ENCODE measurements around the gene HACD1. TPM values are rescaled to one million over a fixed set of nuclear protein-coding genes. Genes with fewer than 3 reads are reported as not detected.

The HACD1 gene
- total and polyA plus RNA-seq, 11 donors = 80.0 to 291 (median 155) TPM

DNA sequence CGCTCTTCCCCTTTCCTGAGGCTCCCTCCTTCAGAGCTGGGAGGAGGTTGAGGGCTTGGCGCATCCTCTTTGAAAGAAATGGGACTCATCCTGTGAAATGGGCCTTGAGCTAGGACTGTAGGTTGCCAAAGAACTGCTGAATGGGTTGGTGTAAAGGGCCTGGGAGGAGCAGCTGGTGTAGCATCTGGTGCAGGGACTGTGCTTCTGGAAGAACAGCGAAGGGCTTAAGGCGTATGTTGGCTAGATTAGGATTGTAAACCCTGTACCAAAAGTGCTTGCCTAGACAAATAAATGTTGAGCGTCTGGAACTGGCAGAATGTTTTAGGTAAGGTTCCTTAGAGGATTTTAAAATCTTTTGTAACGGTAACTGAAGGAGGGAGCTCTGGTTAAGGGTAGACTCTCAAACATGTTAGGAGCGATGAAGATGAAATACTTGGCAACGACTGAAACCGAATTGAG lies 27.3 kb upstream of the HACD1 start:
- Histone ChIP-seq H3K27me3 (no peaks in the 10 kb centered on the region), H3K27ac (peak overlapping the region; percentile 95 to 100 (median 98)), H3K4me1 (peaks cover 0 to 58% (median 45%) of the 10 kb centered on the region in 12 donors), H3K4me3 (peak overlapping the region; percentile 72 to 98 (median 86)), H3K36me3 (peaks cover 0 to 3% (median 0%) of the 10 kb centered on the region in 9 donors), H3K9me3 (peaks cover 0 to 12% (median 0%) of the 10 kb centered on the region in 12 donors)
- 1 to 2% (median 1%) methylated on average over 9 of the region's 9 CpGs for WGBS, 4 donors
- intact Hi-C loops (cut with DNase I) = loop anchor here in 1 of 10 donors (10.0 kb wide), 1 partner anchor 60 kb away; no protein-coding TSS in a partner anchor
- ATAC-seq (peak; percentile 10 to 50 (median 28)), DNase-seq (no peak)
- no peak for TF ChIP-seq CTCF (IDR thresholded peaks at IDR 0.05)

DNA sequence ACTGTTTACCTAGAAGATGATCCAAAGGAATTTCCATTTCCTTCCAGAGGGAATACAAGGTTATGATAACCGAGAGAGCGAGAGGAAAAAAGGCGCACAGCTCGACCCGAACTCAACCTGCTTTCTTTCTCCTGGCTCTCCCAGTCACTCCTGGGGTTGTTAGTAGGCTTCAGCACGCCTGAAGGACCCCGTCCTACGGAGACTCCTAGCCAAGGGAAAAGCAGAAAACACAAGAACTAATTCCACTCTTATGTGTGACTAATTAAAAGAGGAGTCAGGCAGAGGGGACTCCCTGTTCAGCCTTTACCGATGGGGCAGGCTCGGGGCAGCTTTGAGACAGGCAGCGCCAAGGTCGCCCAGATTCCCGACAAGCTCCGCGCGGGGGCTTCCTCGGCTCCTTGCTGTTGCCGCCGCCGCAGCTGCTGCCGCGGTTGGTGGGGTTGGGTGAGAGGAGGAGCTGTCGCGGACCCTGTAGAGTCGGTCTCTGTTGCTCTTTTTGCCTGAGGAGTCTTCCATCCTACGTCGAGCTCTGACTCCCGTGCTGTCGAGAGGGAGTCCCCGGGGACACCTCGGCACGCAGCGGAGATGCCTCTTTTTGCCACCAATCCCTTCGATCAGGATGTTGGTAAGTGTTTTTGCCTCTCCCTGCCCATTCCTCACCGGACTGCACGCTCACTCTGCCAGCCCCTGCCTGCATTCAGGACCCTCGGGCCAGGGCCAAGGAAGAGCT lies 26.7 kb upstream of the HACD1 start, which contains the start of gene STAM:
Gene STAM (plus strand): TSS at position 397 of the 730 bp plus-strand sequence. CDS start 189 bp downstream, at position 586.
- Histone ChIP-seq H3K27ac (peak within 1 kb of the TSS; percentile 95 to 100 (median 98)), H3K4me3 (peak within 1 kb of the TSS; percentile 72 to 98 (median 86)), H3K9me3 (peaks cover 0 to 12% (median 0%) of the 10 kb centered on the region in 12 donors), H3K27me3 (no peaks in the 10 kb centered on the region), H3K36me3 (peaks cover 0 to 3% (median 0%) of the 10 kb centered on the region in 9 donors), H3K4me1 (peaks cover 0 to 53% (median 43%) of the 10 kb centered on the region in 12 donors)
- ATAC-seq (peak; percentile 83 to 95 (median 94)), DNase-seq (peak; percentile 90 to 96 (median 94))
- TF ChIP-seq POLR2A (IDR thresholded peaks at IDR 0.05) = peak in 1 of 2 donors; percentile 60
- TF ChIP-seq CTCF (IDR thresholded peaks at IDR 0.05) = no peak
- intact Hi-C loops (cut with DNase I) = loop anchor here in 1 of 10 donors (1.0 to 10.0 kb wide), 2 partner anchors 27 to 61 kb away; partner anchors contain the start of gene HACD1
- WGBS, 4 donors = 0% methylated on average over 32 to 37 of the region's 37 CpGs

DNA sequence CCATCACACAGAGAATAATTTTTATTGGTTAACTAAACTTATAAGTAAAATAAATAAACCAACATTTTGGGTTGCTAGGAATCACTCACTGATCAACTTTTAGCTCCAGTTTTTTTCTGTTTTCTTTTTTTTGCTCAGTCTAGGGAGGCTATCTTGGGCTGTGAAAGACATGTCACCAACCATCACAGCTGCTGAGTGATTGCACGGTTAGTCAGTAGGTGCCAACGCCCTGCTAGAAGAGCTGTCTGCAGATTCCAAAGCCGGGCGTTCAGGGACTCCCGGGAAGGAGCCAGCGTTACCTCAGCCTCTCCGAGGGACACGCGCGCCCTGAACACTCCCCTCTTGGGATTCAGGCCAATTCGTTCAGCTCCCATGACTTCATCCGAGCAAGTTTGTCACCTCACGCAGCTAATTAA lies 26.2 kb upstream of the HACD1 start:
- peaks cover 0 to 3% (median 0%) of the 10 kb centered on the region in 9 donors for H3K36me3 ChIP-seq
- TF ChIP-seq CTCF (IDR thresholded peaks at IDR 0.05) (no peak), POLR2A (IDR thresholded peaks at IDR 0.05) (no peak)
- no peaks in the 10 kb centered on the region for H3K27me3 ChIP-seq
- H3K4me1 ChIP-seq = peaks cover 0 to 48% (median 39%) of the 10 kb centered on the region in 12 donors
- H3K27ac ChIP-seq = peak overlapping the region; percentile 95 to 100 (median 98)
- peak; percentile 71 to 87 (median 80) for DNase-seq
- peak overlapping the region; percentile 72 to 98 (median 86) for H3K4me3 ChIP-seq
- peaks cover 0 to 12% (median 0%) of the 10 kb centered on the region in 12 donors for H3K9me3 ChIP-seq
- WGBS, 4 donors = 0 to 1% (median 0%) methylated on average over 13 of the region's 13 CpGs
- intact Hi-C loops (cut with DNase I) = loop anchor here in 1 of 10 donors (1.0 to 10.0 kb wide), 2 partner anchors 26 to 61 kb away; partner anchors contain the start of gene HACD1
- peak; percentile 48 to 87 (median 82) for ATAC-seq

GRCh38 chr10:17640331-17640816 lies 23.2 kb upstream of the HACD1 start:
- no peaks in the 10 kb centered on the region for H3K27me3 ChIP-seq
- intact Hi-C loops (cut with DNase I) = loop anchor here in 1 of 10 donors (10.0 kb wide), 1 partner anchor 64 kb away; no protein-coding TSS in a partner anchor
- WGBS, 4 donors = 98 to 100% (median 99%) methylated on average over 4 of the region's 4 CpGs
- peaks cover 0 to 21% (median 14%) of the 10 kb centered on the region in 12 donors for H3K4me1 ChIP-seq
- peaks cover 0 to 12% (median 0%) of the 10 kb centered on the region in 12 donors for H3K9me3 ChIP-seq
- DNase-seq (no peak), ATAC-seq (no peak)
- no peak overlapping the region for H3K4me3 ChIP-seq
- H3K36me3 ChIP-seq = peaks cover 0 to 3% (median 0%) of the 10 kb centered on the region in 9 donors
- no peak overlapping the region for H3K27ac ChIP-seq
- no peak for TF ChIP-seq POLR2A (IDR thresholded peaks at IDR 0.05)
- TF ChIP-seq CTCF (IDR thresholded peaks at IDR 0.05) = no peak

Data from heart left ventricle (tissue), 16 donors.